NCI-H1417 treated with DMSO at 0.1 percent for 48 hours (cell line): ENCODE results near the gene WNT11.
"Not testable (repeated sequence)": the region's sequence is repeated elsewhere in the genome, so short reads cannot be mapped to it uniquely, and the experiment has no call there.

Experiments used
- DNase-seq: peaks from one replicate; lab custom pipeline; 2025; lab: John Stamatoyannopoulos, UW

Gene WNT11

DNA sequence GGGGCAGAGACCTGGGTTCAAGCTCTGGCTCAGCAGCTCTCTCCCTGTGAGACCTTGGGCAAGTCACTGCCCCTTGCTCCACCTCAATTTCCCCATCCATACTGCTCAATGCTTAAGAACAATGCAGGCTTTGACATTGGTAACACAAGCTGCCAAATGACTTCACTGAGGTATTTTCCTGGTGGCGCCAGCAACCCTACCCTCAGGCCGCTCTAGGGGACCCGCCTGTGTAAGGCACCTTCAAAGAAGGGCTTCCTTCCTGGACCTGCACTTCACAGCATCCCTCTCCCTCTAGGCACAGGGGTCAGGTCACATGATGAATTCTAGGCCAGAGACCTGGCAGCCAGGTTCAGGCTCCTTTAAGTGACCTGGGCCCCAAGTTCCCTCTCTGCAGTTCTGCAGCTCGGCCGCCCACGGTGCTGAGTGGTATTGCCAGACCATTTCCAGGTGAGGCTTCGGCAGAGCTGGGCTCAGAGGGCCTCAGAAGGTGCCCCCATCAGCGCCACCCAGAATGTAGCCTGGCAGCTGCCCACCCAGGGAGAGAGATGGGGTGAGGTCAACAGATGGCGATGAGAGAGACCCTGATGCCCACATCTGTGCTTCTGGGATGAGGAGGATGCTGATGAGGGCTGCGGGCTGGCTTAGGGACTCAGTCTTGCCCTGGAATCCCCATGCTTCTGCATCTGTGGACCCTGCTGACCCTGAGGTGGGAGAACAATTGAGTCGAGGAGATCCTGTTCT is 4.5 kb downstream of the WNT11 start:
- no peak for DNase-seq

DNA sequence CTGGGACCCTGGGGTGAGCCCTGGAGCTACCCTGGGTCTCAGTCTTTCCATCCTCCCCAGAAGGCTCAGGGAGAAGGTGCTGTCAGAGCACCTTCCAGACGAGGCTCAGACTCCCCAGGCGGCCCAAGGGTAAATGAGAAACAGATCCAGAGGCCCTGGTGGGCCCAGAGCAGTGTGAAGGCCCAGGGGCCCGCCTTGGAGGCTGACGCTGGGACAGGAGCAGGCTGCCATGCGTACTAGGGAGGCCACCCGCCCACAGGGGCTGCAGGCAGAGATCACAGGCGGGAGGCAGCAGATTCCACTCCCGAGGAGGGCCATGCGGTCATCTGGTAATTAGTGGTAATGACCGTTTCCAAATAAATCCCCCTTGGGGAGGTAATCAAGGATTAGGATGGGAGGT is 5.2 kb downstream of the WNT11 start:
- no peak for DNase-seq

DNA sequence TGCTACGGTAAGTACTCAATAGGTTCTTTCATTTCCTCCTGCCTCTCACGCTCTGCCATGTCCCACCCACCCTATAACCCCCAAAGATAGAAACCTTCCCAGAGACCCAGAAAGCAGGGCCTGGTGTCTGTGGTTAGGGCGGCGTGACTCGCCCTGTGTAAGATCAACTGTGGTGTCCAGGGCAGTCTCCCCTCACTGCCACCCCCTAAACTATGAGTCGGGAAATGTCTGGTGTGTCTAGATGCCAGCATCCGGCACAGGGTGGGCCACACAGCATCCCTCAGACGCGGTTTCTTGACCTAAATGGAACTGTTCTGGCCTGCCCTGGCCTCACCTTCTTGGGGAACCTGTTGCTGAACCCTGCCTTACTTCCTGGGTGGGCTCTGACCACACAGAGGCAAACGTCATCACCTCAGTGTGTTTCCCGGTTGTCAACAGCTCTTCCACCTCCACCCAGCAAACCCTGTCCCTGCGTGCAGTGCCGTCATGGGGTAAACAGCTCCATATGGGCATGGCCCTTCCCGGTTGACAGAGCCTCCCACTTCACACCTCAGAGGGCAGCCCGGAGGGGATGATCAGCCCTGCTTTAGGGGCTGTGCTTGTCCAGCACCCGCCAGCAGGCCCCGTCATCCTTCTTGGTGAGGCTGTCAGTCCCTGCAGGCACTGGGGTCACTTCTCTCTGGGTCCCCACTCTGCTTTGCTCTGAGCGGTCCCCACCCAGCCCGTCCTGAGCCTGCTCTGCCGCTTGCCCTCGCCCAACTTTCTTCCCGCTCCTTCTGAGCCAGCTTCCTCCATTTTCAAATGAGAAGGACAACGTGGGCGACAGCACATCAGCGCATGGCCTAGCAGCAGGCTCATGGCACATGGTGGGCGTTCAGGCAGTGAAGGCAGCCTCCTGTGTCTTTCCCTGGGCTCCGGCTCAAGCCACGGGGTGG is 6.0 kb downstream of the WNT11 start:
- DNase-seq: no peak

DNA sequence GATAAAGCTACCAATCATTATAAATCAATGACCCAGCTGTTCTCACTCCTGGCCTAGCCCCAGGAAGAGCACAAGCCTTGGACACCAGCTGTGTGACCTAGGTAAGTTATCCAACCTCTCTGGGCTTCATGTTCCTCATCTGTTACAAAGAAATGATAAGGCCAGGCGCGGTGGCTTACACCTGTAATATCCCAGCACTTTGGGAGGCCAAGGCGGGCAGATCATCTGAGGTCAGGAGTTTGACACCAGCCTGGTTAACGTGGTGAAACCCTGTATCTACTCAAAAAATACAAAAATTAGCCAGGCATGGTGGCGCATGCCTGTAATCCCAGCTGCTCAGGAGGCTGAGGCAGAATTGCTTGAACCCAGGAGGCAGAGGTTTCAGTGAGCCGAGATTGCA is 7.6 kb downstream of the WNT11 start:
- DNase-seq: not testable (repeated sequence)

DNA sequence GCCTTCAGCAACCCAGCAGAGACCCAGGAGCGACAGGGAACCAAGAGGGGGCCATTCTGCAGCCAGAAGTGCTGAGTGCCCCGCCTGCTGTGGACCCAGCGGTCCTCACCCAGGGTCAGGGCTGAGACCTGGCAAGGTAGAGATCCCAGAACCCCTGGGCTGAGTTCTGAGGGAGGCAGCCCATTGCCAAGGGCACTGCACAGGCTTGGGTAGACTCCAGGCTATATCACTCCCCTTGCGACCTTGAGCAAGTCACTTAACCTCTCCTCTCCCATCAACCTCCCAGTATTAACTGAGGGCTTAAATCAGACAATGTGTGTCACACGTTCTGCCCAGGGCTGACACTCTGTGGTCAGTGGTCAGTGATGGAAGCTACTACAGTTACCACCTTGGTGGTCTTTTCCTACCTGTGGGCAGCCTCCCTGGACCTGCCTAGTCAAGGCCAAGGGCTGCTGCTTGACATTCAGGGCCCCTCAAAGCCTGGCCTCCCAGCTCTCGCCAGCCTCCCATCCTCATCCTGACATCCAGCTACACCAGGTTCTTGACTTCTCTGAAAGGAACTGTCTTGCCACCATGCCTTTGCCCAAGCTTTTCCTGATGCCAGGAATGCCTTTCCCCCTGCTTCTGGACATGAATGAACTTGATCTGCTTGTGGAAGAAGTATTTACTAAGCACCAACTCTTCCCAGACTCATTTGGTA is 8.2 kb downstream of the WNT11 start:
- no peak for DNase-seq

DNA sequence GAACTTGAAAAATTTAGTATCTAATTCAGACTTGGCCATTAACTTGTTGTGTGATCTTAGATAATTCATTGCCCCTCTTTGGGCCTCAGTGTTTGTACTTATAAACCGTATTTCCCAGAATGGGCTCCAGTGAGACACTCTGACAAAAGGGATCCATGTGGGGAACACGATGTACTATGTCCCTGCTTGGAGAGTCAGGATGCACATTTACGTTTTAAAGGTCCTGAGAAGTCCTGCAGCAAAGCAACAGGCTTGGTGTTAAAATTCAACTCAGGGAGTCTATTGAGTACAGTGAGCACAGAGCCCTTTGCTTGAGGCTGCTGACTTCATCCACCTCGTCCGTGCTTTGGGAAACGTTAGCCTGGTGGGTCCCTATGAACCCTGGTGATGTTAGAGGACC is 9.0 kb downstream of the WNT11 start:
- no peak for DNase-seq

DNA sequence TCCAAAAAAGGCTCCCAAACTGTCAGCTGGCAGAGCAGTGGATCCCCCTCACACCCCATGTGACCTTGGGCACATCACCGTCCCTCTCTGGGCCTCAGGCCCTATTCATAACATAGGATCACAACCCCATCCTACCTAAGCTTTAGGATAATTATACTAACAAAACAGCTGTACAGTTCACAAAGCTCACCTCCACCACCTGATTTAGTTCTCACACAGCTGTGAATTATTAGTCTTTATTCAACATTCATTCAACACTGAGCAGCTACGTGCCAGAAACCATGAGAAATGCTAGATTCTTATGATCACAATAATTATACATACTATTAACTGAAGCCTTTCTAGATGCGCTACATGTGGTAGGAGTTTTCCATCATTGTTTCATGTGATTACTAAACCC is 9.5 kb downstream of the WNT11 start:
- no peak for DNase-seq

DNA sequence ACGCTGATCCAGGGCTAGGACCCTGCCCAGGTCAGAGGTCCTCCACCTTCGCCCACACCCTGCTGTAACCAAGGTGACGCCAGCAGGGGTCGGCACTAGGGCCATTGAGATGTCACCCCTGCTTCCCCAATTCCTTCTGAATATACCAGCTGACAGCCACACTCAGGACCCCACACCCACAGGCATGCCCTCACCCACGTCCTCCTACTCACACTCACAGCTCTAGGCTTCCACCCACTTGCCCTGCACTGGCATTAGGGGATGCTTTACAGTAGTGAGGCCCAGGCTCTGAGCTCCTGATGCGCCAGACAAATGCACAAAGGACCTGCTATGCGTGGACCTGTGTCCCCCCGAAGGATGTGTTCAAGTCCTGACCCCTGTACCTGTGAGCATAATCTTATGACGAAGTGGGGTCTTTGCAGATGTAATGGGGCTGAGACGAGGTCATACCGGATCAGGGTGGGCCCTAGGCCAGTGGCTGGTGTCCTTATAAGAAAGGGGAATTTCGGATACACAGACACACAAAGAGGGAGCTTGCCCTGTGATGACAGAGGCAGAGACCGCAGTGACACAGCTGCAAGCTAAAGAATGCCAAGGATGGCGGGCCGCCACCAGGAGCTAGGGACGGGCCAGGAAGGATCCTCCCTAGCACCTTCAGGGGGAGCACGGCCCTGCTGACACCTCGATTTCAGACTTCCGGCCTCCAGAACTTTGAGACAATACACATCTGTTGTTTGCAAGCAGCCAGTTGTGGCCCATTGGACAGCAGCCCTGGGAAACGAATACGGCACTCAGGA is 11.2 kb downstream of the WNT11 start:
- DNase-seq: no peak

DNA sequence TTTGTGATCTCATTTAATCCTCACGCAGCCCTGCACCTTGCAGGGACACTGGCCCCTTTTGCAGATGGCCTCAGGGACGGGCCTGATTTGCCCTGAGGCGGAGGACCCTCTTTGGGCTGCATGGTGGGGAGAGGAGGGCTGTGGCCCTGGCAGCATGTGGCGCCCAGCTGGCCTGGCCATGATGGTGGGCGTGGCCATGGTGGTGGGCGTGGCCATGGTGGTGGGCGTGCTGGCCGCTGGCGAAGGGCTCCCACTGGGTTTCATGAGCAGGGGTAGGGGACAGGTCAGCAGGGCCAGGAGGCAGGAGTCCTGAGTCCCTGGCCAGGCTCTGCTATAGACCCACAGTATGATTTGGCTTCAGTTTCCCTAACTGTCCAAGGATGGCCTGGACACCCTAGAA is 13.1 kb downstream of the WNT11 start:
- no peak for DNase-seq

DNA sequence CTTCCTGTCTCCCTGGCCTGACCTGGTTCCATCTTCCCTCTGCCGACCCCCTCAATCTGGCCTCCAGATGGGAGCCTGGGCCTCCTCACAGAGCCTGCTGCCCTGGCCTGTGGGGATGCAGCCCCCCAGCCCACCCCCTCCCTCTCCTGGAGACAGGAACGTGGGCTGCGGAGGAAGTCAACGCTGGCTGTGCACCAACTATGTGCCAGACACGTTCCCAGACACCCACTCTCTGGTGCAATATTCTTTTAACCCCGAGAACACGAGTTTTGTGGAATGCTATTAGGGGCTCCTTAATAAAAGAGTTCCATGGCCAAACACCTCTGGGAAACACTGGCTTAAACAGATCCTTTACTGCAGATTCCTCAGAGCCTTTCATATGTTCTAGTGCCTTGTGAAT is 15.9 kb downstream of the WNT11 start:
- DNase-seq: no peak

DNA sequence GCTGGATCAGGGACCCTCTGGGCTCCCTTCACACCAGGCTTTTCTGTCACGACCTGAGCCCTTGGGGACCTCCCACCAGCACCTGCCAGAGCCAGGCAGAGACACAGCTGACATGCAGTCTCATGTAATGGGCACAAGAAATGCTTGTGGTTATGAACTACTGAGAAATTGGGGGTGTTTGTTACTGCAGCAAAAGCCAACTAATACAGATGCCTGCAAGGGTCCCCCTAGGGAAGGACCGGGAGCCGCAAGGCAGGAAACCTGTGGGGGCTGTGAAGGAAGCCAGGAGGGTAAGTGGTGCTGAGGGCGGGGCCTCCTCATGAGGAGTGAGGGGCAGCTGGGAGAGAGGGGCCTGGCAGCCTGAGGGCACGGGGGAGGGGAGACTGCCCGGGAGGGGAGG is 16.6 kb downstream of the WNT11 start:
- no peak for DNase-seq

DNA sequence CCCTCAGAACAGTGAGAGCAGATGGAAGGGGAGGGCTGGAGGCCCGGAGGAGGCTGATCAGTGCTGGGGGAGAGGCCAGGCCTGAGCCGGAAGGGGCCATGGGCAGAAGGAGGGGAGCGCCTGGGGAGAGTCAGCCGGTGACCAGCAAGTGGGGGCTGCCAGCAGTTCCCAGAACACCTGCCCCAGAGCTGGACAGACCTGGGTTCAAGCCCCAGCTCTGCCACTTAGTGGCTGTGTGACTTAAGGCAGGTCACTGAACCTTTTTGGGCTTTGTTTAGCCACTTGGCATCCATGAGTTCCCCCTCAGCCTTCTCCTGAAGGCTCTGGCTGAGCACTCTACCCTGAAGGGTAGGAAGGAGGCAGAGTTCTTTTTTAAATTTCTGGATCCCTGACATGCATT is 17.4 kb downstream of the WNT11 start:
- DNase-seq: no peak

DNA sequence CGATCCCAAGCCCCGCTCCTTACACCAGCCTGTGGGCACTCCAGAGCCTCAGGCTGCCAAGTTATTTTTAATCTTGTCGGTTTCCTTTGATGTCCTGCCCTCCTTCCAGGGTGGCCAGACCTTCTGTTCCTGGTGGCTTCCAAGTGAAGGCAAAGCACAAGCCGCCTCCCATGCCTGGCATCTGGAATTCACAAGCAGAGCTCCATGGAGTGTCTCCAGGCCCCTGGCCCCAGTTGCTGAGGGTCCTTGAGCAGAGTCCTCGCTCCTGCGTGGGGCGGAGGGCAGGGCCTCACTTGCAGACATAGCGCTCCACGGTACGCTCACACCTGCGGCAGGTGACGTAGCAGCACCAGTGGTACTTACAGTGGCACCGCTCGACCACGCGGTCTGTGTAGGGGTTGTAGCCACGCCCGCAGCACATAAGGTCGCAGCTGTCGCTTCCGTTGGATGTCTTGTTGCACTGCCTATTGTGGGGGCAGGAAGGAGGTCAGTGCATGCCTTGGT is 19.5 kb downstream of the WNT11 start:
- no peak for DNase-seq

DNA sequence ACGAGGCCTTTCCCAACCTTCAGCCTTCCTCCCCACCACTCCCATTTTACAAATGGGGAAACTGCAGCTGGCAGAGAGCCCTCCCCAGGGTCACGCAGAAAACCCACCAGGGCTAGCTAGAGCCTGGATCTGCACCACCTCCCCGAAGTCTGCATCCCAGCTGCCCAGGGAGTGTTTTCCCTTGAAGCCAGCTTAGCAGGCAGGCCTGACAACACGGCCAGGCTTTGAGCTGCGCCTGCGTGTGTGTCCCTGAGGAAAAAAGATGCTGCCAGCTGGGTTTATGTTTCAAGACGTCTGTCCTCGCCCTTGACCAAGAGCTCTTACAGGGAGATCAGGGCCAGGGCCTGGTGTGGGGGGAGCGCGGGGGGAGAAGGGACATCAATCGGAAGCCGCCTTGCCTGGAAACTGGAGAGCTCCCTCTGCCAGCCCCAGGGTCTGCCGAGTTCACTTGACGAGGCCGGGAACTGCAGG is 20.3 kb downstream of the WNT11 start:
- no peak for DNase-seq

DNA sequence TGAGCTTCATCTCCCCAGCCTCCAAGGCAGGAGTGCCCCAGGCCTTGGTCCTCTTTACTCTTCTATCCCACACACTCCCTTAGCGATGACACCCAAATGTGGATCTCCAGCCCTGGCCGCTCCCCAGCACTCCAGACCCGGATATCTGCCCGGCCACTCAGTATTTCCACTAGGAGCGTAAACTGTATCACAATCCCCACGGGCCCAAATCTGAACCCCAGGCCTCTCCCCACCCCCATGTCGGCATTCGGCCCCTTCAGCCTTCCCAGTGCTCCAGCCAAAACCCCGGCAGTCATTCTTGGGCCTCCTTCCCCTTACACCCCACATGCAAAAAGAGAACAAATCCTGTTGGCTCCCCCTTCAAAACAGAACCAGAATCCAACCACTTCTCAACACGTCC is 20.8 kb downstream of the WNT11 start:
- no peak for DNase-seq

DNA sequence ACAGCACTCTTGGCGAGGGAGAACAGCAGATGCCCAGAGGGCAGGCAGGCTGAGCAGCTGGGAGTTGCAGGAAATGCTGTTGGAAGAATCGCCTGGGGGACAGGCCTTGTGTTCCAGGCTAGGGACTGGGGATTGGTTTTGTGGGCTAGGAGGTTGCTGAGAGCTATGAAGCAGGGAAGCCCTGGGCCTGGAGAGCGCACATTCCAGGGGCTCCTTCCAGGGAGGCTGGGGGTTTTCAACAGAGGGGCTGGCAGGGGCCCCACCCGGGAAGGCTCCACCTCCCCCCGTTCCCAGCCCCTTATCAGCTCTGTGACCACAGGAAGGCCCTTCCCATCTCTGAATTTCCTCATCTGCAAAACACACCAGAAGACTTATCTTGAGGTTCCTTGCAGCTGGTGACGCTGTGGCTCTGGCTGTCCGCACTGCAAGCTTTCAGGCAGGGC is 21.7 kb downstream of the WNT11 start:
- DNase-seq: no peak

DNA sequence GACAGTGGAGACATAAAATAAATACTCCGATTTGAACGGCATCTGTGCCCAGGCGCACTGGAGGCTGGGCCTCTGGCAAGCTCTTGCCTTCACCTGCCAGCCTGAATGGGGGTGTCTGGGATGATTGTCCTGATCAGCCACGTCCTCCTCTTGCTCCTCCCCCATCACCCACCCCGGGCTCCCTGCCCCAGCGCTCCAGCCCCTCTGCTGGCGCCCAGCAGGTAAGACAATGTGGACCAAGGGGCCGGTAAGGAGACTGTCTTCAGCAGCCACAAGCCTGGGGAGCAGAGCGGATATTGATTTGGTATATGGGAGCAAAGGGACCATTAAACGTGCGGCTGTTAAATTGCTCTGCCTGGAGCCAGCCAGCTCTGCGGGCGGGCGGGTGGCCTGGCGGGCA is 24.9 kb downstream of the WNT11 start:
- no peak for DNase-seq

DNA sequence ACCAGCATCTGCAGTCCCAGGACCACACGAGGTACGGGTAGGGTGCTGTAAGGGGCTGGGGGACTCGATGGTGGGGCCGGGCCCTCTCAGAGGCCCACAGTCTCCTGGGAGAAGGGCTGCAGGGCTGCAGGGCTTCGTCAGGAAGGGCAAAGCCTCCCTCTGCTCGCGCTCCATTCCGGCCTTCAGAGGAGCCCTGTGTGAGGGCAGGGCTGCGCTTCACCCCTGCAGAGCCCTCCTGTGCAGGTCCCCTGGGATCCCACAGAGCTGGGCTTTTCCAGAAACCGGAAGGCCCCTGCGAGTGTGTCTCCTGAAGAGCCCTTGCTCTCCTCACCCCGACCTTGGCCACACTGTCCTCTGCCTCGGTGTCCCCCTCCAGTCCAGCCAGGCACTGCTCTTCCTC is 27.2 kb downstream of the WNT11 start:
- DNase-seq: no peak

DNA sequence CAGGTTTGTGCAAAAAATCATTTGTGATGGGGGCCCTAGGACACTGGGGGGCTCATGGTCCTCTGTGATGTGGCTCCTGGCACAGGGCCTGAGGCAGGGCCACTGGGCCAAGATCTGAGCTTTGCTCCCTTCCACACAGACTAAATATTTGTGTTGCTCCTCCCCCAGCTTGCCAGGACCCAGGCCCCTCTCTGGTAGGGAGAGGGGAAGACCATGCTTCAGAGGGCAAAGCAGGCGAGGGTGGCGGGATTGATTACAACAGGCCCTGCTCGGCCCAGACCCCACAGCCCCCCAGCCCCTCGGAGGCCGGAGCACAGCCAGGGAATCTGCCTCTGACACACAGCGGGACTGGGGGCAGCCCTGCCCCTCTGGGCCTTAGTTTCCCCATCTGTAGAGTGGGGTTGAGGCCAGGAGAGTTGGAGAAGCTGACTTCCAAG is 29.0 kb downstream of the WNT11 start:
- DNase-seq: no peak

DNA sequence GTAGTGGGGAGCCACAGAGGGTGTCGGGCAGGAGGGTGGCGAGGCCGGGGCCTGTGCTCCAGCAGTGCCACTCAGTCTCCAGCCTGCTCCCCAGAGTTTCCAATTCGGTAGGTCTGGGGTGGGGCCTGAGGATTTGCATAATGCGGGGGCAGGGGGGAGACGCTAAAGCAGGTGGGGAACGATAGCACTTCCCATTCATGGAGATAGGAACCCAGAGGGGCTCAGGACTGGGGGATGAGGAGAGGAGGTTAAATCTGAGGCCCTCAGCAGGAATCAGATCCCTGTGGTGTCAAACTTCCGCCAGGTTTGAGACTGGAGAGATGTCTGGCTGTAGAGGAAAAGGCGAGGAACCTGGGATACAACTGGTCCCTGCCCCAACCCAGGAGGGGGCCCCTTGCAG is 29.8 kb downstream of the WNT11 start:
- DNase-seq: no peak

DNA sequence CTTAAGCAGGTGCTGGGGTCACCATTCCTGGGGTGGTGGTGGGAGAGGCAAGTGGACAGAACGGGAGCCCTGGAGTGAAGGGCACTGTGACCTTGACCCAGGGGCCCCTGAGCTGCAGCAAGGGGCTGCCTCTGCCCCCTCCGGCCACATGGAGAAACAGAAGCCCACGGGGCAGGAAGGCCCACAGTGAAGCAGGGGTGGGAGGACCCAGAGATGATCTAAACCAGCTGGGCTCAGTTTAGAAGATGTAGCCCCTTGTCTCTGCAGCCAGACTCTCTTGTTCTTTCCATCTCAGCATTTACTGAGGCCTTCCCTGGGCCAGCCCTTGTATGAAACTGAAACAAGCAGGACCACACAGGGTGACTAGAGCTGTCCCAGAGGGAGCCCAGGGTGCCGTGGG is 30.5 kb downstream of the WNT11 start:
- DNase-seq: no peak

DNA sequence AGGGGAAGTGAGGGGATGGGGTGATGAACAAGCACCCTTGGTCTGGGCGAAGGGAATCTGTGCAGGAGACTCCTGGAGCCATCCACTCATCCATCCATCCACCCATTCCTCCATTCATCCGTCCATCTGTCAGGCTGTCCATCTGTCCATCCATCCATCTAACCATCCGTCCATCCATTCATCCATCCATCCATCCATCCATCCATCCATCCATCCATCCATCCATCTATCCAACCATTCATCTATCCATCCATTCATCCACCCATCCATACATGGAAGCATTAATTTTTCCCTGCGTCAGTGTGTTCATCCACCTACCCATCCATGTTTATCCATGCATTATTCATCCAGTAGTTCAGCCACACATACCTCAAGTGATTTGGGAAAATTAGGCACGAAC is 32.0 kb downstream of the WNT11 start:
- no peak for DNase-seq
